ENCODE measurements around the gene PPM1H.

The PPM1H gene

DNA sequence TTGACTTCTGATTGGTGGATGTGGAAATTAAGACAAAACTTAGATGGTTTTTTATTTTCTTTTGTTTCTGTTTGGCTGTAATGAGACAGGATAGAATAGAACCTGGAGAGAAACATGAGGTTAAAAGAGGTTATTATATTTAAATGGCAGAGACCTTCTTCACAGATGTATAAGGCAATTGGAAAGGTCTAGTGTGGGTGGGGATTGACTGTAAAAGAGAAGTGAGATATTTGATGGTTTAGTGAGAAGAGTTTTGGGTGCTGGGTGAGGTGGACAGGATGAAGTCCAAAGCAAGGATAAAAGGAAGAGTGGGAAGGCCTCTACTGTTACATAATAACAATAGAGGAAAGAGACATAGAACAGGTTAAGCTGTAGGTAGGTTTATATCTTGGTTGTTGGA, 43.8 kb upstream of the PPM1H start (continued):
- TF ChIP-seq, protein P1, sequence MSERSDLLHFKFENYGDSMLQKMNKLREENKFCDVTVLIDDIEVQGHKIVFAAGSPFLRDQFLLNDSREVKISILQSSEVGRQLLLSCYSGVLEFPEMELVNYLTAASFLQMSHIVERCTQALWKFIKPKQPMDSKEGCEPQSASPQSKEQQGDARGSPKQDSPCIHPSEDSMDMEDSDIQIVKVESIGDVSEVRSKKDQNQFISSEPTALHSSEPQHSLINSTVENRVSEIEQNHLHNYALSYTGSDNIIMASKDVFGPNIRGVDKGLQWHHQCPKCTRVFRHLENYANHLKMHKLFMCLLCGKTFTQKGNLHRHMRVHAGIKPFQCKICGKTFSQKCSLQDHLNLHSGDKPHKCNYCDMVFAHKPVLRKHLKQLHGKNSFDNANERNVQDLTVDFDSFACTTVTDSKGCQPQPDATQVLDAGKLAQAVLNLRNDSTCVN (tag by site-specific recombination; optimal IDR thresholded peaks at IDR 0.05) = no peak
- TF ChIP-seq, protein P2, sequence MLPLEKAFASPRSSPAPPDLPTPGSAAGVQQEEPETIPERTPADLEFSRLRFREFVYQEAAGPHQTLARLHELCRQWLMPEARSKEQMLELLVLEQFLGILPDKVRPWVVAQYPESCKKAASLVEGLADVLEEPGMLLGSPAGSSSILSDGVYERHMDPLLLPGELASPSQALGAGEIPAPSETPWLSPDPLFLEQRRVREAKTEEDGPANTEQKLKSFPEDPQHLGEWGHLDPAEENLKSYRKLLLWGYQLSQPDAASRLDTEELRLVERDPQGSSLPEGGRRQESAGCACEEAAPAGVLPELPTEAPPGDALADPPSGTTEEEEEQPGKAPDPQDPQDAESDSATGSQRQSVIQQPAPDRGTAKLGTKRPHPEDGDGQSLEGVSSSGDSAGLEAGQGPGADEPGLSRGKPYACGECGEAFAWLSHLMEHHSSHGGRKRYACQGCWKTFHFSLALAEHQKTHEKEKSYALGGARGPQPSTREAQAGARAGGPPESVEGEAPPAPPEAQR (tag by site-specific recombination; IDR thresholded peaks at IDR 0.05) = no peak
- TF ChIP-seq ZBTB48 (tag by site-specific recombination; IDR thresholded peaks at IDR 0.05) (no peak), SCRT2 (tag by site-specific recombination; IDR thresholded peaks at IDR 0.05) (no peak)
- TF ChIP-seq, protein P3, sequence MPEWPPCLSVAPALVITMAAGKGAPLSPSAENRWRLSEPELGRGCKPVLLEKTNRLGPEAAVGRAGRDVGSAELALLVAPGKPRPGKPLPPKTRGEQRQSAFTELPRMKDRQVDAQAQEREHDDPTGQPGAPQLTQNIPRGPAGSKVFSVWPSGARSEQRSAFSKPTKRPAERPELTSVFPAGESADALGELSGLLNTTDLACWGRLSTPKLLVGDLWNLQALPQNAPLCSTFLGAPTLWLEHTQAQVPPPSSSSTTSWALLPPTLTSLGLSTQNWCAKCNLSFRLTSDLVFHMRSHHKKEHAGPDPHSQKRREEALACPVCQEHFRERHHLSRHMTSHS (tag by site-specific recombination; IDR thresholded peaks at IDR 0.05) = no peak

DNA sequence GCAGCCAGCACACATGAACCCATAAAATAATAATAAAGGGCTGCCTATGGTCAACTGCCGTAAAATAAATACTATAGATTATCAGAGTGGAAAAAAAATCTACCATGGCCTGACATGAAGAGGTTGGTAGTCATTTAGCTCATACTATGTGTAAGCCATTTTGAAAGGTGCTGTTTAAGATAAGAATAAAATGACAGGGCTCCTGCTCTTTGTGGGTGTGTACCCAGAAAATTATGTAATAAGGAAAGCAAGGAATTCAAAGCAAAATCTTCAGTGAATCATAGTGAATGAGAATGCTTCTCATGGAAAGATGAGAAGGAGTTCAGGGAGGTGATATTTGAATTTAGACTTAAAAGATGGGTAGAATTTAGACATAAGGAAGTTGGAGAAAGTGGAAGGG, 42.9 kb upstream of the PPM1H start:
- no peaks in the 10 kb centered on the region for H3K9me3 ChIP-seq (ENCODE audit: control insufficient read depth, insufficient read depth, low read depth, low read length)
- ChIA-PET CTCF (interaction anchor here (0.7 kb wide), 1 partner anchor 182 kb away, joined by 3 read pairs; no protein-coding TSS in a partner anchor), POLR2A (no interaction called here)
- no peak overlapping the region for H3K4me3 ChIP-seq (ENCODE audit: low read depth, low read length)
- TF ChIP-seq ZNF223 (tag by site-specific recombination; IDR thresholded peaks at IDR 0.05) (no peak), ZNF600 (tag by site-specific recombination; IDR thresholded peaks at IDR 0.05) (no peak), IKZF3 (tag by site-specific recombination; IDR thresholded peaks at IDR 0.05) (no peak), ZNF292 (tag by site-specific recombination; IDR thresholded peaks at IDR 0.05; ENCODE audit: borderline replicate concordance, low read depth) (no peak), ZNF248 (tag by site-specific recombination; IDR thresholded peaks at IDR 0.05) (no peak), HOXD13 (CRISPR knock-in tag; IDR thresholded peaks at IDR 0.05; ENCODE audit: borderline replicate concordance) (no peak), TRIM28 (IDR thresholded peaks at IDR 0.05; ENCODE audit: borderline replicate concordance, low read length) (no peak), MZF1 (tag by site-specific recombination; IDR thresholded peaks at IDR 0.05; ENCODE audit: borderline replicate concordance) (no peak), ZNF202 (tag by site-specific recombination; IDR thresholded peaks at IDR 0.05; ENCODE audit: borderline replicate concordance) (no peak), ZNF843 (tag by site-specific recombination; IDR thresholded peaks at IDR 0.05) (no peak), ZNF266 (tag by site-specific recombination; IDR thresholded peaks at IDR 0.05; ENCODE audit: low read depth) (no peak), ZNF16 (tag by site-specific recombination; IDR thresholded peaks at IDR 0.05; ENCODE audit: low read depth) (no peak)
- TF ChIP-seq, protein P4, sequence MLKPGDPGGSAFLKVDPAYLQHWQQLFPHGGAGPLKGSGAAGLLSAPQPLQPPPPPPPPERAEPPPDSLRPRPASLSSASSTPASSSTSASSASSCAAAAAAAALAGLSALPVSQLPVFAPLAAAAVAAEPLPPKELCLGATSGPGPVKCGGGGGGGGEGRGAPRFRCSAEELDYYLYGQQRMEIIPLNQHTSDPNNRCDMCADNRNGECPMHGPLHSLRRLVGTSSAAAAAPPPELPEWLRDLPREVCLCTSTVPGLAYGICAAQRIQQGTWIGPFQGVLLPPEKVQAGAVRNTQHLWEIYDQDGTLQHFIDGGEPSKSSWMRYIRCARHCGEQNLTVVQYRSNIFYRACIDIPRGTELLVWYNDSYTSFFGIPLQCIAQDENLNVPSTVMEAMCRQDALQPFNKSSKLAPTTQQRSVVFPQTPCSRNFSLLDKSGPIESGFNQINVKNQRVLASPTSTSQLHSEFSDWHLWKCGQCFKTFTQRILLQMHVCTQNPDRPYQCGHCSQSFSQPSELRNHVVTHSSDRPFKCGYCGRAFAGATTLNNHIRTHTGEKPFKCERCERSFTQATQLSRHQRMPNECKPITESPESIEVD (tag by site-specific recombination; IDR thresholded peaks at IDR 0.05) = no peak
- TF ChIP-seq, protein P5, sequence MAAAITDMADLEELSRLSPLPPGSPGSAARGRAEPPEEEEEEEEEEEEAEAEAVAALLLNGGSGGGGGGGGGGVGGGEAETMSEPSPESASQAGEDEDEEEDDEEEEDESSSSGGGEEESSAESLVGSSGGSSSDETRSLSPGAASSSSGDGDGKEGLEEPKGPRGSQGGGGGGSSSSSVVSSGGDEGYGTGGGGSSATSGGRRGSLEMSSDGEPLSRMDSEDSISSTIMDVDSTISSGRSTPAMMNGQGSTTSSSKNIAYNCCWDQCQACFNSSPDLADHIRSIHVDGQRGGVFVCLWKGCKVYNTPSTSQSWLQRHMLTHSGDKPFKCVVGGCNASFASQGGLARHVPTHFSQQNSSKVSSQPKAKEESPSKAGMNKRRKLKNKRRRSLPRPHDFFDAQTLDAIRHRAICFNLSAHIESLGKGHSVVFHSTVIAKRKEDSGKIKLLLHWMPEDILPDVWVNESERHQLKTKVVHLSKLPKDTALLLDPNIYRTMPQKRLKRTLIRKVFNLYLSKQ (tag by site-specific recombination; IDR thresholded peaks at IDR 0.05; ENCODE audit: borderline replicate concordance) = no peak
- TF ChIP-seq, protein P6, sequence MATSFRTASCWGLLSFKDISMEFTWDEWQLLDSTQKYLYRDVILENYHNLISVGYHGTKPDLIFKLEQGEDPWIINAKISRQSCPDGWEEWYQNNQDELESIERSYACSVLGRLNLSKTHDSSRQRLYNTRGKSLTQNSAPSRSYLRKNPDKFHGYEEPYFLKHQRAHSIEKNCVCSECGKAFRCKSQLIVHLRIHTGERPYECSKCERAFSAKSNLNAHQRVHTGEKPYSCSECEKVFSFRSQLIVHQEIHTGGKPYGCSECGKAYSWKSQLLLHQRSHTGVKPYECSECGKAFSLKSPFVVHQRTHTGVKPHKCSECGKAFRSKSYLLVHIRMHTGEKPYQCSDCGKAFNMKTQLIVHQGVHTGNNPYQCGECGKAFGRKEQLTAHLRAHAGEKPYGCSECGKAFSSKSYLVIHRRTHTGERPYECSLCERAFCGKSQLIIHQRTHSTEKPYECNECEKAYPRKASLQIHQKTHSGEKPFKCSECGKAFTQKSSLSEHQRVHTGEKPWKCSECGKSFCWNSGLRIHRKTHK (tag by site-specific recombination; IDR thresholded peaks at IDR 0.05) = no peak
- TF ChIP-seq, protein P7, sequence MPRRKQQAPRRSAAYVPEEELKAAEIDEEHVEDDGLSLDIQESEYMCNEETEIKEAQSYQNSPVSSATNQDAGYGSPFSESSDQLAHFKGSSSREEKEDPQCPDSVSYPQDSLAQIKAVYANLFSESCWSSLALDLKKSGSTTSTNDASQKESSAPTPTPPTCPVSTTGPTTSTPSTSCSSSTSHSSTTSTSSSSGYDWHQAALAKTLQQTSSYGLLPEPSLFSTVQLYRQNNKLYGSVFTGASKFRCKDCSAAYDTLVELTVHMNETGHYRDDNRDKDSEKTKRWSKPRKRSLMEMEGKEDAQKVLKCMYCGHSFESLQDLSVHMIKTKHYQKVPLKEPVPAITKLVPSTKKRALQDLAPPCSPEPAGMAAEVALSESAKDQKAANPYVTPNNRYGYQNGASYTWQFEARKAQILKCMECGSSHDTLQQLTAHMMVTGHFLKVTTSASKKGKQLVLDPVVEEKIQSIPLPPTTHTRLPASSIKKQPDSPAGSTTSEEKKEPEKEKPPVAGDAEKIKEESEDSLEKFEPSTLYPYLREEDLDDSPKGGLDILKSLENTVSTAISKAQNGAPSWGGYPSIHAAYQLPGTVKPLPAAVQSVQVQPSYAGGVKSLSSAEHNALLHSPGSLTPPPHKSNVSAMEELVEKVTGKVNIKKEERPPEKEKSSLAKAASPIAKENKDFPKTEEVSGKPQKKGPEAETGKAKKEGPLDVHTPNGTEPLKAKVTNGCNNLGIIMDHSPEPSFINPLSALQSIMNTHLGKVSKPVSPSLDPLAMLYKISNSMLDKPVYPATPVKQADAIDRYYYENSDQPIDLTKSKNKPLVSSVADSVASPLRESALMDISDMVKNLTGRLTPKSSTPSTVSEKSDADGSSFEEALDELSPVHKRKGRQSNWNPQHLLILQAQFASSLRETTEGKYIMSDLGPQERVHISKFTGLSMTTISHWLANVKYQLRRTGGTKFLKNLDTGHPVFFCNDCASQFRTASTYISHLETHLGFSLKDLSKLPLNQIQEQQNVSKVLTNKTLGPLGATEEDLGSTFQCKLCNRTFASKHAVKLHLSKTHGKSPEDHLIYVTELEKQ (tag by site-specific recombination; IDR thresholded peaks at IDR 0.05; ENCODE audit: borderline replicate concordance) = no peak
- TF ChIP-seq, protein P8, sequence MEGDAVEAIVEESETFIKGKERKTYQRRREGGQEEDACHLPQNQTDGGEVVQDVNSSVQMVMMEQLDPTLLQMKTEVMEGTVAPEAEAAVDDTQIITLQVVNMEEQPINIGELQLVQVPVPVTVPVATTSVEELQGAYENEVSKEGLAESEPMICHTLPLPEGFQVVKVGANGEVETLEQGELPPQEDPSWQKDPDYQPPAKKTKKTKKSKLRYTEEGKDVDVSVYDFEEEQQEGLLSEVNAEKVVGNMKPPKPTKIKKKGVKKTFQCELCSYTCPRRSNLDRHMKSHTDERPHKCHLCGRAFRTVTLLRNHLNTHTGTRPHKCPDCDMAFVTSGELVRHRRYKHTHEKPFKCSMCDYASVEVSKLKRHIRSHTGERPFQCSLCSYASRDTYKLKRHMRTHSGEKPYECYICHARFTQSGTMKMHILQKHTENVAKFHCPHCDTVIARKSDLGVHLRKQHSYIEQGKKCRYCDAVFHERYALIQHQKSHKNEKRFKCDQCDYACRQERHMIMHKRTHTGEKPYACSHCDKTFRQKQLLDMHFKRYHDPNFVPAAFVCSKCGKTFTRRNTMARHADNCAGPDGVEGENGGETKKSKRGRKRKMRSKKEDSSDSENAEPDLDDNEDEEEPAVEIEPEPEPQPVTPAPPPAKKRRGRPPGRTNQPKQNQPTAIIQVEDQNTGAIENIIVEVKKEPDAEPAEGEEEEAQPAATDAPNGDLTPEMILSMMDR (tag by site-specific recombination; IDR thresholded peaks at IDR 0.05) = no peak
- H3K27ac ChIP-seq (ENCODE audit: extremely low read depth, low read depth, low read length) = no peak overlapping the region
- H3K4me1 ChIP-seq (ENCODE audit: control insufficient read depth, insufficient read depth, low read length) = no peaks in the 10 kb centered on the region
- no peaks in the 10 kb centered on the region for H3K36me3 ChIP-seq (ENCODE audit: control insufficient read depth in 2 of 2, insufficient read depth in 1 of 2, low read length in 2 of 2)
